HG02884 (cell line): ENCODE data around the gene POLR2I.
"Not testable (repeated sequence)": the region's sequence is repeated elsewhere in the genome, so short reads cannot be mapped to it uniquely, and the experiment has no call there.

Experiments
- ATAC-seq: cut with Tn5 transposase; IDR thresholded peaks from one replicate; pipeline ENCODE4 v1.9.1; 2021; ENCODE audit warnings: mild to moderate bottlenecking, moderate library complexity; ENCODE audit not compliant: unreplicated experiment

The POLR2I gene

GRCh38 chr19:36101550-36102327, 12.9 kb downstream of the POLR2I start:
- ATAC-seq, result no peak

- no peak for ATAC-seq
Measured at GRCh38 chr19:36100476-36100875, 14.2 kb downstream of the POLR2I start.

GRCh38 chr19:36099166-36099785, 15.4 kb downstream of the POLR2I start:
- no peak for ATAC-seq

- no peak for ATAC-seq
Measured at GRCh38 chr19:36097036-36097435, 17.6 kb downstream of the POLR2I start.

GRCh38 chr19:36093687-36094086, 21.0 kb downstream of the POLR2I start:
- no peak for ATAC-seq

GRCh38 chr19:36093146-36093662, 21.5 kb downstream of the POLR2I start:
- peak; percentile 55 for ATAC-seq

- no peak for ATAC-seq
Measured at GRCh38 chr19:36092566-36092965, 22.1 kb downstream of the POLR2I start.

GRCh38 chr19:36090910-36091695, 23.6 kb downstream of the POLR2I start:
- ATAC-seq, result no peak

GRCh38 chr19:36089847-36090246, 24.8 kb downstream of the POLR2I start:
- no peak for ATAC-seq

- no peak for ATAC-seq
Measured at GRCh38 chr19:36086326-36086725, 28.3 kb downstream of the POLR2I start.

- no peak for ATAC-seq
Measured at GRCh38 chr19:36084231-36085009, 30.3 kb downstream of the POLR2I start.

- ATAC-seq, result no peak
Measured at GRCh38 chr19:36082916-36083315, 31.8 kb downstream of the POLR2I start.

- ATAC-seq, result no peak
Measured at GRCh38 chr19:36081894-36082293, 32.8 kb downstream of the POLR2I start.

- no peak for ATAC-seq
Measured at GRCh38 chr19:36081385-36081784, 33.3 kb downstream of the POLR2I start.

GRCh38 chr19:36079389-36079945, 35.2 kb downstream of the POLR2I start:
- ATAC-seq, result no peak

GRCh38 chr19:36073121-36073876, 41.4 kb downstream of the POLR2I start:
- ATAC-seq, result no peak

GRCh38 chr19:36072081-36072480, 42.6 kb downstream of the POLR2I start:
- no peak for ATAC-seq

GRCh38 chr19:36068810-36069499, 45.7 kb downstream of the POLR2I start:
- not testable (repeated sequence) for ATAC-seq

GRCh38 chr19:36067681-36068080, 47.0 kb downstream of the POLR2I start:
- ATAC-seq, result no peak
